Thyroid gland (tissue), 4 donors: ENCODE measurements around the gene TCF7L1. TPM values are rescaled to one million over a fixed set of nuclear protein-coding genes. Genes with fewer than 3 reads are reported as not detected.

Experiments
- DNase-seq, 2 donors: peaks; one replicate each; pipeline ENCODE4 v3.0.0-alpha.2; 2019
- H3K27ac ChIP-seq, 3 donors: fragments of 200-600 bp; sonication (generic); 1 replicate in 2 of 3; 2 replicates in 1 of 3; pipeline ENCODE4 v1.5.1; 2016 to 2019; ENCODE audit warnings: mild to moderate bottlenecking in 1 of 3, moderate library complexity in 1 of 3
- H3K27me3 ChIP-seq: fragments of 200-600 bp; sonication (generic); one replicate; pipeline ENCODE4 v1.5.1; 2019
- H3K36me3 ChIP-seq, 2 donors: fragments of 200-600 bp; sonication (generic); one replicate each; pipeline ENCODE4 v1.5.1; 2016 to 2019
- H3K4me1 ChIP-seq, 2 donors: fragments of 200-600 bp; sonication (generic); one replicate each; pipeline ENCODE4 v1.5.1; 2017 to 2019
- H3K4me3 ChIP-seq, 3 donors: fragments of 200-600 bp; sonication (generic); replicated peaks in 1 of 3; 1 replicate in 2 of 3; 2 replicates in 1 of 3; pipeline ENCODE4 v1.5.1; 2016; ENCODE audit warnings: mild to moderate bottlenecking in 1 of 3
- H3K9me3 ChIP-seq: fragments of 200-600 bp; sonication (generic); one replicate; pipeline ENCODE4 v1.5.1; 2017
- POLR2A ChIP-seq, 2 donors: fragments of 450-650 bp; IDR thresholded peaks; one replicate each; pipeline ENCODE4 v1.6.1; 2017; ENCODE audit warnings: antibody characterized with exemption in 2 of 2, mild to moderate bottlenecking in 2 of 2, moderate library complexity in 1 of 2
- WGBS, 2 donors: methylation state at CpG; one replicate each; pipeline ENCODE4 v1.1.5; 2017; 5-methylcytosine and 5-hydroxymethylcytosine counted together
- intact Hi-C: fragments of 100-400 bp; cut with DNase I; formaldehyde crosslinking; loops from one replicate; pipeline ENCODE4 v1.15.1; 2023
- total RNA-seq, 4 donors: library from RNA; depleted of rRNA; stranded (reverse); fragments of >200 nt; gene quantifications; one replicate each; pipeline ENCODE4 v1.2.3, GENCODE V29; 2016
- TF ChIP-seq, protein P1 (sequence below), 6 experiments: fragments of 200-600 bp in 3 of 6; fragments of 450-650 bp in 3 of 6; sonication (generic) in 3 of 6; IDR thresholded peaks; one replicate each; pipeline ENCODE4 v1.5.1; 2016 to 2019; ENCODE audit warnings: antibody characterized with exemption in 6 of 6, mild to moderate bottlenecking in 2 of 6, inconsistent platforms in 1 of 6, moderate library complexity in 1 of 6

The TCF7L1 gene
- total RNA-seq, 4 donors from 2014 or later: 3.1 to 12.1 (median 8.7) TPM

- Histone ChIP-seq H3K27ac (no peak overlapping the region), H3K36me3 (peaks cover 62 to 70% of the 10 kb centered on the region in 2 donors), H3K4me1 (peaks cover 2 to 11% of the 10 kb centered on the region in 2 donors), H3K9me3 (no peaks in the 10 kb centered on the region), H3K4me3 (no peak overlapping the region), H3K27me3 (no peaks in the 10 kb centered on the region)
- no peak for DNase-seq
- 90 to 94% methylated on average over 3 of the region's 3 CpGs for WGBS, 2 donors
- TF ChIP-seq, protein P1, sequence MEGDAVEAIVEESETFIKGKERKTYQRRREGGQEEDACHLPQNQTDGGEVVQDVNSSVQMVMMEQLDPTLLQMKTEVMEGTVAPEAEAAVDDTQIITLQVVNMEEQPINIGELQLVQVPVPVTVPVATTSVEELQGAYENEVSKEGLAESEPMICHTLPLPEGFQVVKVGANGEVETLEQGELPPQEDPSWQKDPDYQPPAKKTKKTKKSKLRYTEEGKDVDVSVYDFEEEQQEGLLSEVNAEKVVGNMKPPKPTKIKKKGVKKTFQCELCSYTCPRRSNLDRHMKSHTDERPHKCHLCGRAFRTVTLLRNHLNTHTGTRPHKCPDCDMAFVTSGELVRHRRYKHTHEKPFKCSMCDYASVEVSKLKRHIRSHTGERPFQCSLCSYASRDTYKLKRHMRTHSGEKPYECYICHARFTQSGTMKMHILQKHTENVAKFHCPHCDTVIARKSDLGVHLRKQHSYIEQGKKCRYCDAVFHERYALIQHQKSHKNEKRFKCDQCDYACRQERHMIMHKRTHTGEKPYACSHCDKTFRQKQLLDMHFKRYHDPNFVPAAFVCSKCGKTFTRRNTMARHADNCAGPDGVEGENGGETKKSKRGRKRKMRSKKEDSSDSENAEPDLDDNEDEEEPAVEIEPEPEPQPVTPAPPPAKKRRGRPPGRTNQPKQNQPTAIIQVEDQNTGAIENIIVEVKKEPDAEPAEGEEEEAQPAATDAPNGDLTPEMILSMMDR (IDR thresholded peaks at IDR 0.05): no peak
- TF ChIP-seq POLR2A (IDR thresholded peaks at IDR 0.05): no peak
- intact Hi-C loops: no loop called here
Measured at GRCh38 chr2:85347599-85347998, 214.4 kb downstream of the TCF7L1 start.

- WGBS, 2 donors: 8 to 12% methylated on average over 12 to 15 of the region's 16 CpGs
- peak overlapping the region; percentile 62 to 89 (median 80) for H3K27ac ChIP-seq
- peaks cover 19 to 22% of the 10 kb centered on the region in 2 donors for H3K36me3 ChIP-seq
- intact Hi-C loops: loop anchor here (5.0 to 10.0 kb wide), 2 partner anchors 61 to 198 kb away; partner anchors contain the start of genes CAPG and SH2D6
- no peaks in the 10 kb centered on the region for H3K9me3 ChIP-seq
- peaks cover 13 to 35% of the 10 kb centered on the region in 2 donors for H3K4me1 ChIP-seq
- TF ChIP-seq POLR2A (IDR thresholded peaks at IDR 0.05): no peak
- peak overlapping the region; percentile 56 to 91 (median 65) for H3K4me3 ChIP-seq
- no peaks in the 10 kb centered on the region for H3K27me3 ChIP-seq
- DNase-seq: peak; percentile 90
Measured at GRCh38 chr2:85353876-85354285, 220.7 kb downstream of the TCF7L1 start.

- peak; percentile 98 for DNase-seq
- intact Hi-C loops: loop anchor here (5.0 to 10.0 kb wide), 2 partner anchors 60 to 198 kb away; partner anchors contain the start of genes CAPG and SH2D6
- no peaks in the 10 kb centered on the region for H3K9me3 ChIP-seq
- peaks cover 13 to 35% of the 10 kb centered on the region in 2 donors for H3K4me1 ChIP-seq
- TF ChIP-seq POLR2A (IDR thresholded peaks at IDR 0.05): peak; percentile 80 to 96
- TF ChIP-seq, protein P1 (IDR thresholded peaks at IDR 0.05): peak in 1 of 6 experiments; percentile 15
- peak within 1 kb of the TSS; percentile 65 to 96 (median 91) for H3K4me3 ChIP-seq
- H3K27ac ChIP-seq: peak within 1 kb of the TSS; percentile 77 to 89 (median 80)
- 2% methylated on average over 20 to 36 of the region's 42 CpGs for WGBS, 2 donors
- no peaks in the 10 kb centered on the region for H3K27me3 ChIP-seq
- H3K36me3 ChIP-seq: peaks cover 14 to 16% of the 10 kb centered on the region in 2 donors
Measured at GRCh38 chr2:85354286-85355072, 221.3 kb downstream of the TCF7L1 start, which contains the start of the genes ELMOD3 and RETSAT. Gene ELMOD3, plus strand, starts transcription at chr2:85354769. Its CDS starts 2,430 bp downstream, at chr2:85357199. Gene RETSAT, minus strand, starts transcription at chr2:85354528. Its CDS starts 21 bp downstream, at chr2:85354507.

DNA sequence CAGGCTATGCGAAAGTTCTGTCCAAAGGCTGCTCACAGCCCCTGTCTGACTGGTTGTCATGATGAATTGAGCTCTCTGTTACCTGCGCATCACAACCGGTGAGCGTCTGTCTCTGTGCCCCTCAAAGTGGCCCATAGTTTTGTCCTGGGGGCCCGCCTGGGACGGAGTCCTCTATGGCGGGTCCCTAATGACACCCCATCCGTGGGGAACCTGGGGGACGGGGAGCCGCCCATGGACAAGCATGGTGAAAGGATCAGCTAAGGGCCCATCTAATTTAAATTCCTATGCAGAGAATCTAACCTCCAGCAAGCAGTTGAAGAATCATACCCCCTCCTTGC lies 221.8 kb downstream of the TCF7L1 start:
- Histone ChIP-seq H3K4me1 (peaks cover 13 to 35% of the 10 kb centered on the region in 2 donors), H3K27me3 (no peaks in the 10 kb centered on the region), H3K27ac (peak overlapping the region; percentile 77 to 89 (median 80)), H3K4me3 (peak overlapping the region; percentile 65 to 96 (median 91)), H3K36me3 (peaks cover 8 to 10% of the 10 kb centered on the region in 2 donors), H3K9me3 (no peaks in the 10 kb centered on the region)
- no peak for DNase-seq
- intact Hi-C loops: loop anchor here (10.0 kb wide), 1 partner anchor 60 kb away; the partner anchor contains the start of genes CAPG and SH2D6
- TF ChIP-seq, protein P1 (IDR thresholded peaks at IDR 0.05): no peak
- TF ChIP-seq POLR2A (IDR thresholded peaks at IDR 0.05): no peak
- 3 to 6% methylated on average over 8 to 10 of the region's 10 CpGs for WGBS, 2 donors

- H3K9me3 ChIP-seq: no peaks in the 10 kb centered on the region
- peak; percentile 13 to 20 for DNase-seq
- 62 to 70% methylated on average over 3 of the region's 3 CpGs for WGBS, 2 donors
- H3K27ac ChIP-seq: no peak overlapping the region
- no peaks in the 10 kb centered on the region for H3K27me3 ChIP-seq
- intact Hi-C loops: loop anchor here (10.0 kb wide), 1 partner anchor 59 kb away; the partner anchor contains the start of genes CAPG and SH2D6
- H3K4me1 ChIP-seq: peaks cover 13 to 35% of the 10 kb centered on the region in 2 donors
- TF ChIP-seq, protein P1 (IDR thresholded peaks at IDR 0.05): no peak
- H3K4me3 ChIP-seq: peak overlapping the region in 1 of 3 donors; percentile 65
- H3K36me3 ChIP-seq: peaks cover 4 to 5% of the 10 kb centered on the region in 2 donors
Measured at GRCh38 chr2:85355521-85355920, 222.3 kb downstream of the TCF7L1 start.
